Stimulated activated naive B cell treated with anti-CD40 and anti-IgM and Interleukin-4, amounts not matched to agents 10 μg/mL and 1 μg/mL and 100 μg/mL, for 72 hours (primary cell): Measurements from ENCODE around the gene METAP1.
A peak's percentile ranks its signal among the peaks of the same experiment; 100 is the strongest.
"Not testable (repeated sequence)": the region's sequence is repeated elsewhere in the genome, so short reads cannot be mapped to it uniquely, and the experiment has no call there.

Experiments used
- ATAC-seq, 2 donors: fragments of 150-1000 bp; cut with Tn5 transposase; replicated peaks; 2 replicates each; pipeline ENCODE4 v1.10.0; 2021; ENCODE audit warnings: moderate library complexity in 1 of 2
- DNase-seq: peaks from one replicate; pipeline ENCODE4 v3.0.0; 2021
- H3K27ac Mint-ChIP-seq: one replicate; pipeline ENCODE4 v1.8.0; 2022; ENCODE audit warnings: mild to moderate bottlenecking, mixed read lengths
- H3K27me3 Mint-ChIP-seq, 2 donors: one replicate each; pipeline ENCODE4 v1.8.0; 2022; ENCODE audit warnings: mixed read lengths in 2 of 2
- H3K36me3 Mint-ChIP-seq, 2 donors: one replicate each; pipeline ENCODE4 v1.8.0; 2022; ENCODE audit warnings: mixed read lengths in 2 of 2, mild to moderate bottlenecking in 1 of 2
- H3K4me1 Mint-ChIP-seq, 2 donors: one replicate each; pipeline ENCODE4 v1.8.0; 2022; ENCODE audit warnings: mixed read lengths in 2 of 2, mild to moderate bottlenecking in 1 of 2
- H3K4me3 Mint-ChIP-seq, 2 donors: one replicate each; pipeline ENCODE4 v1.8.0; 2022; ENCODE audit warnings: mild to moderate bottlenecking in 2 of 2, mixed read lengths in 2 of 2, moderate library complexity in 1 of 2
- H3K9me3 Mint-ChIP-seq, 2 donors: one replicate each; pipeline ENCODE4 v1.8.0; 2022; ENCODE audit warnings: mixed read lengths in 2 of 2, mild to moderate bottlenecking in 1 of 2

The METAP1 gene

GRCh38 chr4:99080869-99081268 is 85.3 kb downstream of the METAP1 start:
- H3K4me3 Mint-ChIP-seq, H3K9me3 Mint-ChIP-seq, DNase-seq, H3K27me3 Mint-ChIP-seq, ATAC-seq, H3K27ac Mint-ChIP-seq, H3K4me1 Mint-ChIP-seq: not testable (repeated sequence)
- H3K36me3 Mint-ChIP-seq: peaks cover 23 to 51% of the 10 kb centered on the region in 2 donors

- ATAC-seq: no peak
- DNase-seq: no peak
- H3K27ac Mint-ChIP-seq: no peak overlapping the region
- no peaks in the 10 kb centered on the region for H3K27me3 Mint-ChIP-seq
- peaks cover 4 to 17% of the 10 kb centered on the region in 2 donors for H3K4me1 Mint-ChIP-seq
- no peak overlapping the region for H3K4me3 Mint-ChIP-seq
- no peaks in the 10 kb centered on the region for H3K9me3 Mint-ChIP-seq
- H3K36me3 Mint-ChIP-seq: peaks cover 19 to 50% of the 10 kb centered on the region in 2 donors
Measured at GRCh38 chr4:99082192-99082591, 86.7 kb downstream of the METAP1 start.

- Mint-ChIP-seq H3K4me3 (no peak overlapping the region), H3K27me3 (no peaks in the 10 kb centered on the region), H3K27ac (no peak overlapping the region), H3K4me1 (peaks cover 7 to 33% of the 10 kb centered on the region in 2 donors), H3K9me3 (no peaks in the 10 kb centered on the region), H3K36me3 (peaks cover 24 to 38% of the 10 kb centered on the region in 2 donors)
- no peak for DNase-seq
- no peak for ATAC-seq
Measured at GRCh38 chr4:99084595-99084994, 89.1 kb downstream of the METAP1 start.

- Mint-ChIP-seq H3K4me3 (peak overlapping the region; percentile 97 to 99), H3K27me3 (no peaks in the 10 kb centered on the region), H3K9me3 (no peaks in the 10 kb centered on the region), H3K4me1 (peaks cover 14 to 52% of the 10 kb centered on the region in 2 donors), H3K27ac (peak overlapping the region; percentile 98), H3K36me3 (peaks cover 19 to 22% of the 10 kb centered on the region in 2 donors)
- peak; percentile 13 to 16 for ATAC-seq
- DNase-seq: no peak
Measured at GRCh38 chr4:99088023-99088449, 92.5 kb downstream of the METAP1 start.

- H3K36me3 Mint-ChIP-seq: peaks cover 14 to 15% of the 10 kb centered on the region in 2 donors
- no peaks in the 10 kb centered on the region for H3K27me3 Mint-ChIP-seq
- peak; percentile 78 for DNase-seq
- peak within 1 kb of the TSS; percentile 98 for H3K27ac Mint-ChIP-seq
- no peaks in the 10 kb centered on the region for H3K9me3 Mint-ChIP-seq
- peaks cover 14 to 52% of the 10 kb centered on the region in 2 donors for H3K4me1 Mint-ChIP-seq
- ATAC-seq: peak; percentile 98
- peak within 1 kb of the TSS; percentile 97 to 99 for H3K4me3 Mint-ChIP-seq
Measured at GRCh38 chr4:99088481-99089365, 93.2 kb downstream of the METAP1 start, which contains the start of gene ADH5. TSS of gene ADH5 (minus strand) at chr4:99088788. CDS start at chr4:99088700, 88 bp downstream.

GRCh38 chr4:99090481-99091215 is 95.1 kb downstream of the METAP1 start:
- peaks cover 14 to 49% of the 10 kb centered on the region in 2 donors for H3K4me1 Mint-ChIP-seq
- no peaks in the 10 kb centered on the region for H3K9me3 Mint-ChIP-seq
- ATAC-seq (no peak), DNase-seq (no peak)
- no peak overlapping the region for H3K27ac Mint-ChIP-seq
- H3K36me3 Mint-ChIP-seq: peaks cover 4 to 5% of the 10 kb centered on the region in 2 donors
- no peaks in the 10 kb centered on the region for H3K27me3 Mint-ChIP-seq
- no peak overlapping the region for H3K4me3 Mint-ChIP-seq

- Mint-ChIP-seq H3K4me1 (peaks cover 13 to 46% of the 10 kb centered on the region in 2 donors), H3K27ac (no peak overlapping the region), H3K27me3 (no peaks in the 10 kb centered on the region), H3K36me3 (peaks cover 4 to 5% of the 10 kb centered on the region in 2 donors), H3K4me3 (no peak overlapping the region), H3K9me3 (no peaks in the 10 kb centered on the region)
- no peak for ATAC-seq
- DNase-seq: no peak
Measured at GRCh38 chr4:99091216-99091575, 95.7 kb downstream of the METAP1 start.

- not testable (repeated sequence) for DNase-seq, H3K27ac Mint-ChIP-seq, H3K36me3 Mint-ChIP-seq, ATAC-seq, H3K27me3 Mint-ChIP-seq, H3K9me3 Mint-ChIP-seq, H3K4me3 Mint-ChIP-seq
- H3K4me1 Mint-ChIP-seq: peaks cover 10 to 39% of the 10 kb centered on the region in 2 donors
Measured at GRCh38 chr4:99091841-99092240, 96.3 kb downstream of the METAP1 start.

- H3K9me3 Mint-ChIP-seq: no peaks in the 10 kb centered on the region
- peaks cover 0 to 9% of the 10 kb centered on the region in 2 donors for H3K36me3 Mint-ChIP-seq
- no peaks in the 10 kb centered on the region for H3K27me3 Mint-ChIP-seq
- no peak overlapping the region for H3K27ac Mint-ChIP-seq
- H3K4me3 Mint-ChIP-seq: no peak overlapping the region
- no peaks in the 10 kb centered on the region for H3K4me1 Mint-ChIP-seq
- DNase-seq (no peak), ATAC-seq (no peak)
Measured at GRCh38 chr4:99099311-99099710, 103.8 kb downstream of the METAP1 start.

- not testable (repeated sequence) for H3K4me3 Mint-ChIP-seq, H3K27ac Mint-ChIP-seq, H3K27me3 Mint-ChIP-seq, H3K9me3 Mint-ChIP-seq, DNase-seq, H3K36me3 Mint-ChIP-seq, H3K4me1 Mint-ChIP-seq, ATAC-seq
Measured at GRCh38 chr4:99099814-99100213, 104.3 kb downstream of the METAP1 start.

GRCh38 chr4:99100876-99101275 is 105.4 kb downstream of the METAP1 start:
- H3K27ac Mint-ChIP-seq: no peak overlapping the region
- no peak for ATAC-seq
- no peaks in the 10 kb centered on the region for H3K27me3 Mint-ChIP-seq
- no peaks in the 10 kb centered on the region for H3K4me1 Mint-ChIP-seq
- no peaks in the 10 kb centered on the region for H3K9me3 Mint-ChIP-seq
- H3K4me3 Mint-ChIP-seq: no peak overlapping the region
- DNase-seq: no peak
- peaks cover 0 to 9% of the 10 kb centered on the region in 2 donors for H3K36me3 Mint-ChIP-seq

GRCh38 chr4:99102634-99103033 is 107.1 kb downstream of the METAP1 start:
- Mint-ChIP-seq H3K4me3 (no peak overlapping the region), H3K4me1 (no peaks in the 10 kb centered on the region), H3K36me3 (peaks cover 0 to 6% of the 10 kb centered on the region in 2 donors), H3K9me3 (no peaks in the 10 kb centered on the region), H3K27ac (no peak overlapping the region), H3K27me3 (no peaks in the 10 kb centered on the region)
- ATAC-seq (no peak), DNase-seq (no peak)

GRCh38 chr4:99103166-99103565 is 107.6 kb downstream of the METAP1 start:
- no peak overlapping the region for H3K4me3 Mint-ChIP-seq
- H3K27ac Mint-ChIP-seq: no peak overlapping the region
- no peaks in the 10 kb centered on the region for H3K4me1 Mint-ChIP-seq
- DNase-seq: no peak
- no peaks in the 10 kb centered on the region for H3K27me3 Mint-ChIP-seq
- ATAC-seq: no peak
- no peaks in the 10 kb centered on the region for H3K9me3 Mint-ChIP-seq
- peaks cover 0 to 6% of the 10 kb centered on the region in 2 donors for H3K36me3 Mint-ChIP-seq

- Mint-ChIP-seq H3K27ac (no peak overlapping the region), H3K4me1 (peaks cover 0 to 5% of the 10 kb centered on the region in 2 donors), H3K27me3 (no peaks in the 10 kb centered on the region), H3K36me3 (peaks cover 0 to 1% of the 10 kb centered on the region in 2 donors), H3K9me3 (no peaks in the 10 kb centered on the region), H3K4me3 (no peak overlapping the region)
- DNase-seq (no peak), ATAC-seq (no peak)
Measured at GRCh38 chr4:99104153-99104552, 108.6 kb downstream of the METAP1 start.
